ENCODE data around the gene PLCB4. TPM values are rescaled to one million over a fixed set of nuclear protein-coding genes. Genes with fewer than 3 reads are reported as not detected.

Gene PLCB4
- polyA plus RNA-seq, 3 donors, result 12.7 to 18.2 (median 14.8) TPM

DNA sequence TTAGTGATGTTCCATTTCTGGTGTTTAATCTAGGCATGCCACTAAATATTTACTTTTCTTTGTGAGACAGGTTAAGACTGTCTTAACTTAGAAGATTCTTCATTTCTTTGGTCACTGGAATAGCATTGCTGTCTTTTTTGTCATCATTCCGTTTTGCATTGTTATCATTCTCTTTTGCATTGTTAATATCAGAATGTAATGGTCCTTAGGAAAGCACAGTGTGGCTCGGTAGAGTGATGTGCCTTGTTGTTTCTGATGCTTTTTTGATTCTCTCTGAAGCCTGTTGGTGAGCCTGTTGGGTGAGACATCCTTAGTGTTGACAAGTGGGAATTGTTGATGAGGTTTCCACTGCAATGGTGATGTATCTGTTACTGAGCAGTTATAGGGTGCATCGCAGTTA lies 23.2 kb downstream of the PLCB4 start:
- no peak for DNase-seq (ENCODE audit: extremely low read depth in 1 of 11, low read depth in 9 of 11, low spot score in 4 of 11)

DNA sequence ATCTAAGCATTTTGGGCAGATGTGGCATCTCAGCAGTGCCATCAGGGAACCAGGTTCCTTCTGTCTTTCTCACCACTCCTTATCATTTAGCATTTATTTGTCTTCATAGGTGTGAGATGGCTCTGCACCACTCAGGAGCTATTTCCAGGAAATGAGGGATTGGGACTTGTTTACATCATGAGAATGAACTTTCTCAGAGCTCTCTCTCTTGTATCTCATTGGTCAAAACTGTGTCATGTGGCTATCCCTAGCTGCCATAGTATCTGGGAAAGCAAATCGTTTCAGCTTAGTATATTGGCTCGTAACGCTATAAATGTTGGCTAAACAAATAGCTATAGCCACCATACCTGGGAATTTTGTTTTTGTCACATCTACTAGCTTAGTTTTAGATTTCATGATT lies 23.8 kb downstream of the PLCB4 start:
- DNase-seq (ENCODE audit: extremely low read depth in 1 of 11, low read depth in 9 of 11, low spot score in 4 of 11), result no peak

DNA sequence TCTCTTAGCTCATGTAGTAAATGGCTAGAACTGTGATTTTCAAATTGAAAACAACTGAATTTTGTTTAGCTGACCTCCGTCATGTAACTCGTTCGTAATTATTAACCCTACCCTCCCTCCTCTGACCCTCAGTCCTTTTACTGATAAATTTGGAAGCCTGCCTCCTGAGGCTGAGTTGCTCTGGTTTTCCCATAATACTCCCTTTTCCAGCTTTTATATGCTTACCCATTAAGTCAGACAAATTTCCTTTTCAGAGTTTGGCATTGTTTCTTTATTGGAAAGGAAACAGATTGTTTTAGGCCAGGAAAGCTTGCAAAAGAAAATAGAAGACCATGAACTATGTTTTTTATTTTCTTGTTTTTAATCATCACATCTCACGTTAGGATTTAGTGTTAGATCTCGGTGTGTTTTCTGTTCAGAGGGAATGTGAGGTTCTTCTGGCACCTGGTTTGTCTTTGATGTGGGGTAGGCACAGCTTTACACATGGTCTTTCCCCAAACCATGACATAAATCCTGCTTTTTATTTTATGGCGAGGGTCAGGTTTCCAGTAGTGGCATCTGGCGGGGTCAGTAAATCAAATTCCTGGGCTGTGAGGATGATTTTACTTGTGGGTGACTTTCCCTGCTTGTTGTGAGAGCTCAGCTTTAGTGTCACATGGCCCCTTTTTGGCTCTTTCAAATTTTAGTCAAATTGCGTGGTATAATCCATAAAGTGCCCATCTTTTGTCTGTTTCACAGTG lies 24.5 kb downstream of the PLCB4 start:
- DNase-seq (ENCODE audit: extremely low read depth in 1 of 11, low read depth in 9 of 11, low spot score in 4 of 11), result peak in 10 of 11 donors; percentile 32 to 74 (median 42)

DNA sequence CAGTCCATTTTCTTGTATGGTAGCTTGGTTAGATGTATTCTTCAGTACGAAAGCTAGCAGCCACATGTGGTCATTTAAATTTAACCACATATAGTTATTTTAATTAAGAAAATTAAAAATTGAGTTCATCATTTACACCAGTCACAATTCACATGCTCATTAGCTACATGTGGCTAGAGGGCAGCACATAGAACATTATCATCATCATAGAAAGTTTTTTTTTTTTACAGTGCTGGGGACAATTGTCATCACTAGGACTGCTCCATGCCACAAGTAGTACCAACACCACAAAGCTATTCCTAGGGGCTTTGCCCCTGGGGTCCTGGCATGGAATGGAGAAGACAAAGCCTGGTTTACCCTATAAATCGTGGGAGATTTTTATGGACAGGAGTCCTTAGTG lies 30.5 kb downstream of the PLCB4 start:
- DNase-seq (ENCODE audit: extremely low read depth in 1 of 11, low read depth in 9 of 11, low spot score in 4 of 11), result no peak

DNA sequence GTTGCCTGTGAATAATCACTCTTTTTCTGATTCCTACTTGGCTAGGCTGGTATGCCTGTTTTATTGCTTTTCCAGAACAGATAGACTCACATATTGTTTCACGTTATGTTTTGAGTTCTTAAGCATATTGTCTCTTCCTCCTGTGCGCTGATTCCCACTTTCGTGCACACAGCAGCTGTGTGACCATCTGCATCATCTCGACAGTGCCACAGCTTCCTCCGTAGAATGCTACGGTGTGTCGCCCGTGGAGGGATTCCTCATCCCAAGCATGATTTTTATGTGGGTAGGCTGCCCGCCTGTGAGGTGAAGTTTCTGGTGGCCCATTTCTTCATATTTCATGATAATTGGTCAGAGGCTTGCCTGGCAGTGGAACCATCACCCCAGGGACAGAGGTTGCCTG lies 31.8 kb downstream of the PLCB4 start:
- no peak for DNase-seq (ENCODE audit: extremely low read depth in 1 of 11, low read depth in 9 of 11, low spot score in 4 of 11)

DNA sequence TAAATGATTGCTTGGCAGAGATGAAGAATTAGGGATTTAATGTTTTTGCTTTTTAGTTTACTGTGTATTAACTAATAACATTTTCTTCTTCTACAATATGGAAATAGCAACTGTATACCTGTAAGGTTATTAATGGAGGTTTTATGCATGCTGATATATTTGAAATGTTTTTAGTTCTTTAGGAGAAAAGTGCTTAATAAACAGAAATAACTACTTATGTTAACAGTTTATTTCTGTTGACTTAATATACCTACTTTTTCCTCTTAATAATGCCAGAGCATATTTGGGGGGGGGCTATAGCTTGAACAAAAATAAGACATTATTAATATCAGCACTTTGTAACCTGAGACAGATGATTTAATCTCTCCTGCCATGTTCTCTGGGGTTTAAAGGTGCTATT lies 33.6 kb downstream of the PLCB4 start:
- no peak for DNase-seq (ENCODE audit: extremely low read depth in 1 of 11, low read depth in 9 of 11, low spot score in 4 of 11)

DNA sequence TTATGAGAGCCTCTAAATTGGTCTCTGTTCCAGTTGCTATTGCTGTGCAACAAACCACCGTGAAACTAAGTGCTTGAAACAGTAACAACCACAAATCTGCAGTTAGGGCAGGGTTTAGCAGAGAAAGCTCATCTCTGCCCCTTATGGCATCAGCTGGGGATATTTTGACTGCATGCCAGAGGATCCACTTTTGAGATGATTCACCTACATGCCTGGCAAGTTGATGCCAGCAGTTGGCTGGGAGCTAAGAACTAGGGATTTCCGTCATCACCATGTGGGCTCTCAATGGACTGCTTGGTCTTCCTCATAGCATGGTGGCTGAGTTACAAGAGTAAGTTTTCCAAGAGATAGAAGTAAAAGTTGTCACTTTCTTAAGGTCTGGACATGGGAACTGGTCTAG lies 35.1 kb downstream of the PLCB4 start:
- DNase-seq (ENCODE audit: extremely low read depth in 1 of 11, low read depth in 9 of 11, low spot score in 4 of 11), result no peak

DNA sequence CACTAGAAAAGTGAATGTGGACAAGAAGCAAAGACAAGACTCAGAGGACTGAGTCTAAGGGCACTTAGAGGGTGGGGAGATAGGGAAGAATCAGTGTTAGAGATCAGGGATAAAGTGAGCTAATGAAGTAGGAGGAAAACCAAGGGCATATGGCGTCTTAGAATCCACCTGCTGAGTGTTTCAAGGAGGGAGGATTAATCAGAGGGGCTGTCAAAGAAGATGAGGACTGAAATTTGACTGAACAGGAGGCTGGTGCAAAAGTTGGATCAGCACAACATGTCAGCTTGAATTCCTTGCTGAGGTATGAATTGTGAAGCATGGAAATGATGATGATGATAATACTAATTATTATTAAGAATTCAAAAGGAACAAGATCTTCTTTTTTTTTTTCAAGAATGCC lies 39.4 kb downstream of the PLCB4 start:
- no peak for DNase-seq (ENCODE audit: extremely low read depth in 1 of 11, low read depth in 9 of 11, low spot score in 4 of 11)

DNA sequence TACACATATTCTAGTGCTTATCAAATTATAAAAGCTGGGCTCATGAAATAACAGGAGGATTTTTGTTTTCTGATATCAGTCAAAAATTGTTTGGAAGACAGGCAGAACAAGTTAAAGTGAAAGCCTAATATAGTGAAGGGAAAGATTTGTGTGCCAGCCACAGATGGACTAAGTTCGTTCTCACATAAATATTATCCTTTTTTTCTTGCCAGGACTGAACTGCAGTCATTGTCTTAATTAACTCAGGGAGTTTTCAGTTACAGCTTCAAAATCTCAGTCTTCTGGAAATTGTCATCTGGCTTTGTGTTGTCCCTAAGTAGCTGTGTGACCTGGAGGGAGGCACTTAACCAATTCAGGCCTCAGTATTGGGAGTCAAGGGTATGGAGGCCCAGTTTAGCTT lies 40.7 kb downstream of the PLCB4 start:
- no peak for DNase-seq (ENCODE audit: extremely low read depth in 1 of 11, low read depth in 9 of 11, low spot score in 4 of 11)

DNA sequence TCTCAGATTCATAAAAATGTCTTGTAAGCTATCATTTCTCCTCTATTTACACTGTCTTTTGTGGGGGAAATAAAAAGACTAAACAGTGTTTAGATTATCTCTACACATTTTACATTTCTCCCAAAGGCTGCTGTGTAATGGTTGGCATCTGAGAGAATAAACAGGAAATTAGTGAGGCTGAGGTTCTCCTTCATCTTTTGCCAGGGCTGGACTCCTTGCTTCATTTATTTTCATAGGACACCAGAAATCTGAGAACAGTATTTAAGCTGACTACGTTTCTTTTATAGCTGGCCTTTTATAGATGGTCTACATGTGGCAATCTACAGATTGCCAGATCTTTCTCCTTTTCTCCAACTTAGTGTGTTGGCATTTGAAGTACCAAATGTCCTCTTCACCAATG lies 41.5 kb downstream of the PLCB4 start:
- DNase-seq (ENCODE audit: extremely low read depth in 1 of 11, low read depth in 9 of 11, low spot score in 4 of 11), result no peak

DNA sequence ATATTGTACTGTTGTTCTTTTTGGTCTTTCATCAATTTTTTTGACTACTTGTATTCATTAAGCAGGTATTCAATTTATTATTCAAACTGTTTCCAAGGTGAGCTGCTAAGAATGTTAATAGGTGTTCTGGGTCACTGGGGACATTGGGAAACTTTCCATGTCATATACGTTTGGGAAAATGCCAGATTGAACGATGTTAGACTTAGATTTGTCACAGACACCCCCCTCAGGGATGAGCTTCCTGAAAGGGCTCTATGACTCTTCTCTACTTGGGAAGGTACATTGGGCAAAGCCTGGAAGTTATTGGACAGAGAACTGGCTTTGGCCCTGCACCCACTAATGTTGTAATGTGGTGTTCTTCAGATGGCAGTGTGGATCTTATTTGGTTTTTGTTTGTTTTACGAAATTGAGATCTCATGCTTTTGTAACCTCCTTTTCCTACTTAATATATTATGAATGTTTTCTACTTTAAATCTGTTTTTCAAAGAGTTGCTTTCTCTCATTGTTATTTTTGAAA lies 42.1 kb downstream of the PLCB4 start:
- DNase-seq (ENCODE audit: extremely low read depth in 1 of 11, low read depth in 9 of 11, low spot score in 4 of 11), result no peak

DNA sequence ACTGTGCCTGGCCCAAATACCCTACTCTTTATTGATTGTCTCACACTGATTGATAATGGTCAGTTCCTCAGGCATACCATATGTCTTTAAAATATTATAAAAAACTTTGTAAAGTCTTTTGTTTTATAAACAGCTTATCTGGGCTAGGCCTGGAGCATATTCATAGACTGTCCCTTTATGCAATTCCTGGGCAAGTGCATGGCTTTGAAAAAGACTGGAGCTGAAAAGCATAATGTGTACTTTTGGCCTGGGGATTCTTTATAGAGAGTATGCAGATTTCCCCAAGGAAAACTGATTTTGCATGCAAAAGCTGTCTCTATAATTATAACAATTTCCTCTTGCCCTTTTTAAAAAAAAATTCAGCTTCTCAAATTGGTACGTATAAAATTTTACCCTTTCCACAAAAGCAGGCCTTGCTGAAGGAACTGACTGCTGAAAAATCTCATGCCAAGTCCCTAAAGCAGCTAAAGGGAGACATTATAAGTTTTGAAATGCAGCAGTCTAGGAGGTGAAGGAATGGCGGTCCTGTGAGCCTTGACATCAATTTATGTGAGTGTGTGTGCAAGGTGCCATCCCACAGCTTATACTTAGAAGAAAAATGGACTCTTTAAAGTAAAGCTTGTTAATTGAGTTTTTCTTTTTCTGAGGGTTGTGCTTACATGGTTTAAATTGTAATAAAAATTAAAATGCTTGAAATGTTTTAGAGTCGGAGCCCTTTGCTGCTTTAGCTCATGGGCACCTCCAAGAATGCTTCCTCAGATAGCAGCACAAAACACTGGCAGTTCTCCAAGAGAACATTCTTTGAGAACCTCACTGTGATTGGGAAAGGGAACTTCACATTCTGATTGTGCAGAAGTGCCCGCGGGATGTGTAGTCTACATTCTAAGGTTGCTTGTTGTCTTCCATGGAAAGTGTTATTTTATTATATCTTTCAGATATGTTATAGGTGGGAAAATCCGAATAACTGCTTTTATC lies 43.9 kb downstream of the PLCB4 start:
- no peak for DNase-seq (ENCODE audit: extremely low read depth in 1 of 11, low read depth in 9 of 11, low spot score in 4 of 11)

DNA sequence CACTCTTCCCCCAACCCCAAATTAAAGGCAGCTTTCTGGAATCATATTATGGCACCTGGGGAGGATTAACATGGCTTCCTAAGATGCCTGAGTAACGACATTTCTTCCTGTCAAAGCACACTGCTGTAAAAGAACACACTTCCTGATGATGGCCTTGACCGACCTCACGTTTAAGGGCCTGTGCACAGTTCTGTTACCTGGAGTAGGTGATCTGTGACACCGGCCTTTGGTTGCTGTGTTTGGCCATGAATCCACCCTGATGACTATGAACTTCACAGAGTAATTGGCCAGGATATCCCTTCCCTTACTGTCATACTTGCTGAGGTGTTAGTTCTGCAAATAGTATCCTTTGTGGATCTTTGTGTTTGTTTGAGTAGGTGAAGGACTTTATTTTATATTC lies 45.8 kb downstream of the PLCB4 start:
- no peak for DNase-seq (ENCODE audit: extremely low read depth in 1 of 11, low read depth in 9 of 11, low spot score in 4 of 11)

DNA sequence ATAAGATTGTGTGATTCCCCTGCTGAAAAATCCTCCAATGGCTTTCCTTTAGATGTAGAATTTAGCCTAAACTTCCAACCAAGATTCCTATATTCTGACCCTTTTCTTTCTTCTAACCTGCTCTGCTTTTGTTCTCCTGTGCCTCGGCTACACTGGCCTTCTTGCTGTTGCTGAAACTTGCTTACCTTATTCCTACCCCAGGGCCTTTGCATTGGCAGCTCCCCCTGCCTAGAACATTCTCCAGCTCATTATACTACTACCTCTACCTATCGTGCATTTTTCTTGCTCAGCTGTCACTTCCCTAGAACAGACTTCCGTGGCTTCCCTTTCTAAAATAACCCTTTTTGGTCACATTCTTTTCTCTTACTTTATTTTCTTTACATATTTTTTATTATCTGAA lies 48.7 kb downstream of the PLCB4 start:
- DNase-seq (ENCODE audit: extremely low read depth in 1 of 11, low read depth in 9 of 11, low spot score in 4 of 11), result no peak

DNA sequence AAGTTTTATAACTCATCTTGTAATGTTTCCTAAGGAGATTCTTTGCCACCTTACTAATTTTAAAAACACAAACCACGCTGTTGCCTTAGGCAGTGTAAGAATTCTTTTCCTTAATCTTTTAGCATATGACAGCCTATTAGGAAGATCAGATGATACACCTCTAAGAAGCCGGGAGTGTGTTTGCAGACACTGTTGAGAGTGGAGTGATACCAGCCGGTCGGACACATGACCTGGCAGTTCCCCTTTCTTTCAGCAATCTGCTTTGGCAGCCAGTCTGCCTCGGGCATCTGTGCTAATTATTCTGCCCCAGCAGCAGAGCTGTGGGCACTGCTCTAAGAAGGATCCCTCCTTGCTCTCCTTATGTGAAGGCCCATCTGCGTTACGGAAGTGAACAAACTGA lies 50.9 kb downstream of the PLCB4 start:
- DNase-seq (ENCODE audit: extremely low read depth in 1 of 11, low read depth in 9 of 11, low spot score in 4 of 11), result peak in 2 of 11 donors; percentile 31 to 41

DNA sequence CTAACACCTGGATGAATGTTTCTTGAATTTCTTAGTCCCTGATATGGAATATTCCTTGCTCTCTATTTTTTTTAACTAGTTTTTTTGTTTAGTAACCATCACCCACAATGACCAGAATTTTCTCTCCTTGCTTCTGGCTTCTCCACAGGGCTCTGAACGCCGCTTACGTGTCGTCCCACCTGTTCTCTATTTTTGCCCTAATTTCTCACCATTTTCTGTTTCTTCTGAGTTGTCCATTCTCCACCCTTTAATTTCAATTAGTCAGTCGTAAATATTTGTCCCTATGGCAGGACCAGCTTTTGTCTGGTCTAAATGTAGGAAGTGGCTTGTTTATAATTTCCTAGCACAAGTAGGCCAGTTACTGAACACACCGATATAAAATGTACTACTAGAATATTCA lies 52.3 kb downstream of the PLCB4 start:
- no peak for DNase-seq (ENCODE audit: extremely low read depth in 1 of 11, low read depth in 9 of 11, low spot score in 4 of 11)

DNA sequence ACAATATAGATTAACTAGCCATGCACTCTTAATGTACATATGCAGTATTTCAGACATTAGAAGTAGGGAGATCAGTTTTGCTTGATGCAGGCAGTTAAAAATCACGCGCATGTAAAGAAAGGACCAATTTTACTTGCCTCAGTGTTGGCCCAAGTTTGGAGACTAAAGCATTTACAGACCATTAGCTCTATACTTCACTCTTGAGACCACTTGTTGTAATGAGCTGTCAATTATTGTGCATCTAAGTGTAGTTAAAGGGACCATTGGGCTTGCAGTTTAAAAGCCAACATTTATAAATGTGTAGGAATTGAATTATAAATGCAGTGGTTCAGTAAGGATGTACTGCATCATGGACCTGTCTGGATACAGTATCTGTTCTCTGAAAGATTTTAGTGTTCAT lies 53.7 kb downstream of the PLCB4 start:
- no peak for DNase-seq (ENCODE audit: extremely low read depth in 1 of 11, low read depth in 9 of 11, low spot score in 4 of 11)

DNA sequence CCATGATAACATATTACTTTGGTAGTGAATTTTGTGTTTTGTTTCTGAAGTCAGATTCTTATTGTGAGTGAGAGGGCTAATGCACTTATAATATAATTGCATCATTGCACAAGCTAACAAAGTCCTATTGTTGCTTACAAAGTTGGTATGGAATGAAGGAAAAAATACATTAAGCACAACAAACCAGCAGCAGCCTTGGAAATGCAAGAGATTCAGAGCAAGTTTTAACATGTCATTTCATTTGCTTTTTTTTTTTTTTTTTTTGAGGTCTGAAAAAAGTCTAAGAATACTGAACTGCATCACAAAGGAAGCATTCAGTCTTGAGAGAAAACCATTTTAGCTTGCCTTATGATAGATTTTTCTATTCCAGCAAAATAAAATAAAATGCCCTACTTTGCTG lies 57.6 kb downstream of the PLCB4 start:
- DNase-seq (ENCODE audit: extremely low read depth in 1 of 11, low read depth in 9 of 11, low spot score in 4 of 11), result no peak

DNA sequence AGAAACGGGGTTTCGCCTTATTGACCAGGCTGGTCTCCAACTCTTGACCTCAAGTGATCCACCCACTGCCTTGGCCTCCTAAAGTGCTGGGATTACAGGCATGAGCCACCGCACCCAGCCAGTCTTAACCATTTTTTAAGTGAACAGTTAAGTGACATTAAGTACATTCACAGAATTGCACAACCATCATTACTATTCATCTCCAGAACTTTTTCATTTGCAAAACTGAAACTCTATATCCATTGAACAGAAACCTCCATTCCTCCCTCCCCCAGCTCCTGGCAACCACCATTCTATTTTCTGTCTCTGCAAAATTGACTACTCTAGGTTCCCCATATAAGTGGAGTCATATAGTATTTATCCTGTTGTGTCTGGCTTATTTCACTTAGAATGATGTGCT lies 59.7 kb downstream of the PLCB4 start:
- no peak for DNase-seq (ENCODE audit: extremely low read depth in 1 of 11, low read depth in 9 of 11, low spot score in 4 of 11)

DNA sequence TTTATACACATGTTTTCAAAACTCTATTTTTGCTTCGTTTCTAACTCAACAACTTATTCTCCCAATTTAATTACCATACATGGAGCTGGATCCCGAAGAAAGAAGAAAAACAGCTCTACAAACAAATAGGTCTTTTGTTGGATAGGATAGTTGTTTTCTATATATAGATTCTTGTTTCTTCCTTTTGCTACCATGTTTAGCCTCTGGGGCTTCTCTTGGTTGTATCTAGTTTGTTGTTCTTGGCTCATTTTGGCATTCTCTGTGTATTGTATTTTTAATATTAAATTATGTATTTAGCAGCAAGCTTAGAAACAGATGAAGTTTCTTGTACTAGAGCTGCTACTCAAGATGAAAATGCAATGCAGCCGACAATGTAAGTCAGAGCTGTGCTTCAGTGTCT lies 60.9 kb downstream of the PLCB4 start:
- DNase-seq (ENCODE audit: extremely low read depth in 1 of 11, low read depth in 9 of 11, low spot score in 4 of 11), result no peak
